PC-3 (cell line): Measurements from ENCODE around the gene MTRFR. TPM values are rescaled to one million over a fixed set of nuclear protein-coding genes. Genes with fewer than 3 reads are reported as not detected.

Experiments used
- ATAC-seq: fragments of 200-7000 bp; cut with Tn5 transposase; 2 replicates; pipeline ENCODE4 v1.9.1; 2020; ENCODE audit warnings: mild to moderate bottlenecking, moderate library complexity
- BruUV-seq: library from RNA; stranded (reverse); fragments of 400-500 nt; replicated peaks from 2 replicates; lab custom pipeline; 2021; lab: Mats Ljungman, UMichigan
- CTCF ChIA-PET: fragments of 300-600 bp; sonication (Branson Sonifier 250); formaldehyde crosslinking; loops from one replicate; lab custom pipeline; 2022; ENCODE audit warnings: antibody characterized with exemption; lab: Charles Lee
- POLR2A ChIA-PET: fragments of 300-600 bp; sonication (Branson Sonifier 250); formaldehyde crosslinking; loops from one replicate; lab custom pipeline; 2022; ENCODE audit warnings: antibody characterized with exemption; ENCODE audit not compliant: unreplicated experiment; lab: Charles Lee
- DNase-seq: peaks from one replicate; pipeline ENCODE4 v3.0.0-alpha.2; 2015
- H2AFZ ChIP-seq: fragments of 300-600 bp; sonication (generic); 2 replicates; pipeline ENCODE4 v1.6.0; 2016; ENCODE audit warnings: antibody characterized with exemption, low read length
- H3F3A ChIP-seq: fragments of 300-600 bp; sonication (generic); one replicate; pipeline ENCODE4 v1.6.0; 2017; ENCODE audit warnings: antibody characterized with exemption, low read length, control low read depth, mild to moderate bottlenecking; ENCODE audit not compliant: unreplicated experiment
- H3K27ac ChIP-seq: fragments of 300-600 bp; sonication (generic); 2 replicates; pipeline ENCODE4 v1.5.1; 2016; ENCODE audit warnings: mild to moderate bottlenecking, low read length
- H3K27me3 ChIP-seq: fragments of 300-600 bp; sonication (generic); 2 replicates; pipeline ENCODE4 v1.6.1; 2016; ENCODE audit warnings: low read length, mixed read lengths
- H3K36me3 ChIP-seq: fragments of 300-600 bp; sonication (generic); 2 replicates; pipeline ENCODE4 v1.6.1; 2016; ENCODE audit warnings: low read depth, mixed run types, low read length, mixed read lengths
- H3K4me1 ChIP-seq: fragments of 300-600 bp; sonication (generic); 2 replicates; pipeline ENCODE4 v1.5.1; 2016; ENCODE audit warnings: low read length; ENCODE audit not compliant: insufficient read depth
- H3K4me2 ChIP-seq: fragments of 300-600 bp; sonication (generic); 2 replicates; pipeline ENCODE4 v1.6.0; 2016; ENCODE audit warnings: low read length
- H3K4me3 ChIP-seq: fragments of 300-600 bp; sonication (generic); 2 replicates; pipeline ENCODE4 v1.5.1; 2016; ENCODE audit warnings: mild to moderate bottlenecking, low read length, mixed read lengths
- H3K79me2 ChIP-seq: fragments of 300-600 bp; sonication (generic); 2 replicates; pipeline ENCODE4 v1.6.1; 2017; ENCODE audit warnings: low read length, mixed read lengths
- H3K9ac ChIP-seq: fragments of 300-600 bp; sonication (generic); 2 replicates; pipeline ENCODE4 v1.6.0; 2016; ENCODE audit warnings: mild to moderate bottlenecking, low read length
- H3K9me2 ChIP-seq: fragments of 300-600 bp; sonication (generic); replicated peaks from 2 replicates; pipeline ENCODE4 v1.6.1; 2016; ENCODE audit warnings: mixed run types, low read length, mixed read lengths
- H3K9me3 ChIP-seq: fragments of 300-600 bp; sonication (generic); 2 replicates; pipeline ENCODE4 v1.6.1; 2016; ENCODE audit warnings: low read length, mixed read lengths
- H4K20me1 ChIP-seq: fragments of 300-600 bp; sonication (generic); 2 replicates; pipeline ENCODE4 v1.6.1; 2016; ENCODE audit warnings: low read length, mixed read lengths
- EZH2 ChIP-seq: fragments of 300-600 bp; sonication (generic); IDR thresholded peaks from one replicate; pipeline ENCODE4 v1.6.1; 2017; ENCODE audit warnings: antibody characterized with exemption, mild to moderate bottlenecking, low read length; ENCODE audit not compliant: unreplicated experiment
- EZH2phosphoT487 ChIP-seq: fragments of 300-600 bp; sonication (generic); IDR thresholded peaks from 2 replicates; pipeline ENCODE4 v1.6.1; 2018; ENCODE audit warnings: mild to moderate bottlenecking, antibody characterized with exemption, low read length, borderline replicate concordance
- intact Hi-C: fragments of 100-400 bp; cut with micrococcal nuclease; formaldehyde crosslinking; loops from 2 replicates; pipeline ENCODE4 v1.9.0; 2023
- total RNA-seq: library from RNA; depleted of rRNA; stranded (reverse); fragments of >200 nt; gene quantifications from 2 replicates; pipeline ENCODE4 v1.2.3, GENCODE V29; 2014
- TF ChIP-seq, protein P1 (sequence below): fragments of 300-600 bp; sonication (generic); conservative IDR thresholded peaks from 2 replicates; pipeline ENCODE4 v1.5.1; 2017; ENCODE audit warnings: antibody characterized with exemption, low read depth, mild to moderate bottlenecking, low read length

Gene MTRFR
- total RNA-seq, 1 experiment from 2014 or later = 23.2 TPM

DNA sequence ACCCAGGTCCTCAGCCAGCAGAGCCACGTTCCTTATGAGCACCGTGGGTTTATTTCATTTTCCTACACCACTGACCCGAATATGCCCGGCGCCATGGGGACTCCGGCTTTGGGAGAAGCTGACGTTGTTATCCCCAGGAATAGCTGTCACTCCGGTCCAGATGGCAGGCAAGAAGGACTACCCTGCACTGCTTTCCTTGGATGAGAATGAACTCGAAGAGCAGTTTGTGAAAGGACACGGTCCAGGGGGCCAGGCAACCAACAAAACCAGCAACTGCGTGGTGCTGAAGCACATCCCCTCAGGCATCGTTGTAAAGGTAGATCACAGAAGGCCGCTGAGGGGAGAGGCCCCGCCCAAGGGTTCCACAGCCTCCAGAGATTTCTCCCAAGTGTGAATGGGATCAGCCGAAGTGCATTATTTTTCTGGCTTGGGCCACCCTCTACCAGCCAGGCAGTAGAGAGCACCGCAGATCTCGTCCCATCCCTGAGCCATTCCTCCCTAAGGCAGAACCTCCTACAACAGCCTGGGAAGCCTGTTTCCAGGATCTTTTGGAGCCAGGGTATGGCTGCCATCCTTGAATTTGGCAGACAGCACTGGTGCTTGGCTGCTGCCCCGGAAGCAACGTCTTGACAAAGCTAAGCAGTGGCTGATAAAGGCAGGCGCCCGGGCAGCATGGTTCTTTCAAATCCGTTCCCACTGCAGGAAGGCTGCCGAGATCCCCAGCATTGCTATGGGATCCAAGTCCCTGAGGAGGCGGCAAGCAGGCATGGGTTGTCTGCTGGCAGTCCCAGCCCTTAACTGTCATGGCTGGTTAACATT lies 20.6 kb downstream of the MTRFR start:
- TF ChIP-seq EZH2 (no peak), EZH2phosphoT487 (no peak)
- TF ChIP-seq, protein P1, sequence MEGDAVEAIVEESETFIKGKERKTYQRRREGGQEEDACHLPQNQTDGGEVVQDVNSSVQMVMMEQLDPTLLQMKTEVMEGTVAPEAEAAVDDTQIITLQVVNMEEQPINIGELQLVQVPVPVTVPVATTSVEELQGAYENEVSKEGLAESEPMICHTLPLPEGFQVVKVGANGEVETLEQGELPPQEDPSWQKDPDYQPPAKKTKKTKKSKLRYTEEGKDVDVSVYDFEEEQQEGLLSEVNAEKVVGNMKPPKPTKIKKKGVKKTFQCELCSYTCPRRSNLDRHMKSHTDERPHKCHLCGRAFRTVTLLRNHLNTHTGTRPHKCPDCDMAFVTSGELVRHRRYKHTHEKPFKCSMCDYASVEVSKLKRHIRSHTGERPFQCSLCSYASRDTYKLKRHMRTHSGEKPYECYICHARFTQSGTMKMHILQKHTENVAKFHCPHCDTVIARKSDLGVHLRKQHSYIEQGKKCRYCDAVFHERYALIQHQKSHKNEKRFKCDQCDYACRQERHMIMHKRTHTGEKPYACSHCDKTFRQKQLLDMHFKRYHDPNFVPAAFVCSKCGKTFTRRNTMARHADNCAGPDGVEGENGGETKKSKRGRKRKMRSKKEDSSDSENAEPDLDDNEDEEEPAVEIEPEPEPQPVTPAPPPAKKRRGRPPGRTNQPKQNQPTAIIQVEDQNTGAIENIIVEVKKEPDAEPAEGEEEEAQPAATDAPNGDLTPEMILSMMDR = no peak
- Histone ChIP-seq H3K27me3 (no peaks in the 10 kb centered on the region), H3K4me2 (no peak overlapping the region), H3K79me2 (peaks cover 35% of the 10 kb centered on the region), H2AFZ (no peak overlapping the region), H3F3A (peaks cover 3% of the 10 kb centered on the region), H3K9me2 (no peaks in the 10 kb centered on the region), H3K9ac (no peak overlapping the region), H3K27ac (no peak overlapping the region), H3K9me3 (no peaks in the 10 kb centered on the region), H3K4me3 (no peak overlapping the region), H4K20me1 (no peaks in the 10 kb centered on the region), H3K36me3 (peaks cover 26% of the 10 kb centered on the region), H3K4me1 (peaks cover 21% of the 10 kb centered on the region)
- no TSS peak for BruUV-seq
- ATAC-seq (no peak), DNase-seq (no peak)
- ChIA-PET POLR2A (no interaction called here), CTCF (no interaction called here)
- intact Hi-C loops = no loop called here

GRCh38 chr12:123254853-123255446 lies 21.7 kb downstream of the MTRFR start:
- DNase-seq = no peak
- Histone ChIP-seq H3K4me1 (peaks cover 21% of the 10 kb centered on the region), H3K4me3 (no peak overlapping the region), H3K79me2 (peaks cover 35% of the 10 kb centered on the region), H3K9ac (no peak overlapping the region), H2AFZ (no peak overlapping the region), H3K27ac (no peak overlapping the region), H3K36me3 (peaks cover 34% of the 10 kb centered on the region), H3K9me2 (no peaks in the 10 kb centered on the region), H4K20me1 (no peaks in the 10 kb centered on the region), H3K4me2 (no peak overlapping the region), H3F3A (peaks cover 3% of the 10 kb centered on the region), H3K9me3 (no peaks in the 10 kb centered on the region), H3K27me3 (no peaks in the 10 kb centered on the region)
- ATAC-seq = no peak
- intact Hi-C loops = no loop called here
- ChIA-PET CTCF (no interaction called here), POLR2A (no interaction called here)
- no TSS peak for BruUV-seq
- no peak for TF ChIP-seq EZH2
- TF ChIP-seq EZH2phosphoT487 = no peak
- TF ChIP-seq, protein P1 = no peak
